Neural crest cell (in vitro differentiated cells): ENCODE results near the gene TEX10. TPM values are rescaled to one million over a fixed set of nuclear protein-coding genes. Genes with fewer than 3 reads are reported as not detected.

Experiments
- DNase-seq: peaks from one replicate; pipeline ENCODE4 v3.0.0; 2021; ENCODE audit warnings: low read depth, mixed read lengths, low spot score
- H3K27ac Mint-ChIP-seq: one replicate; pipeline ENCODE4 v1.8.0; 2021; ENCODE audit warnings: mild to moderate bottlenecking, mixed read lengths; ENCODE audit not compliant: unreplicated experiment
- H3K27me3 Mint-ChIP-seq: 2 replicates; pipeline ENCODE4 v1.8.0; 2021; ENCODE audit warnings: low read depth, mild to moderate bottlenecking, mixed read lengths
- H3K36me3 Mint-ChIP-seq: 2 replicates; pipeline ENCODE4 v1.8.0; 2021; ENCODE audit warnings: low read depth, mild to moderate bottlenecking, mixed read lengths
- H3K4me1 Mint-ChIP-seq: 2 replicates; pipeline ENCODE4 v1.8.0; 2021; ENCODE audit warnings: mixed read lengths
- H3K4me3 Mint-ChIP-seq: one replicate; pipeline ENCODE4 v1.8.0; 2021; ENCODE audit warnings: mild to moderate bottlenecking, mixed read lengths
- H3K9me3 Mint-ChIP-seq: 2 replicates; pipeline ENCODE4 v1.8.0; 2021; ENCODE audit warnings: mixed read lengths
- total RNA-seq: library from RNA; stranded (reverse); gene quantifications from 2 replicates; pipeline ENCODE4 v1.2.1, GENCODE V29; 2021
- TF ChIP-seq, protein P1 (sequence below): fragments of 200-600 bp; sonication (generic); conservative IDR thresholded peaks from 2 replicates; pipeline ENCODE4 v1.5.0; 2021; ENCODE audit warnings: antibody characterized with exemption, mild to moderate bottlenecking

Gene TEX10
- total RNA-seq, 1 donor from 2014 or later: 42.2 TPM

DNA sequence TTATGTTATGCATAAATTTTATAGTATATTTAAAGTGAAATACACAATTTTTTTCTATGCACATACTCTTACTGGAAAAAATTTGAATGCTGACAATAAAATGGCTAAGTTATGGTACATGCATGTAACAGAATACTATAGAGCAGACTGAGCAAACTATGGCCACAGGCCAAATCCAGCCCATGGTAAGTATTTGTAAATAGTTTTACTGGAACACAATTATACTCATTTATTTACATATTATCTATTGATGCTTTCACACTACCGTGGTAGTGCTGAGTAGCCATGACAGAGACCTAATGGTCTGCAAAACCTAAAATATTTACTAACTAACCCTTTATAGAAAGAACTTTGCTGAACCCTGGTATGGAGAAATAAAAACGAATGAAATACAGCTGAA, 45.7 kb downstream of the TEX10 start:
- Mint-ChIP-seq H3K4me1 (no peaks in the 10 kb centered on the region), H3K36me3 (peaks cover 65% of the 10 kb centered on the region)

DNA sequence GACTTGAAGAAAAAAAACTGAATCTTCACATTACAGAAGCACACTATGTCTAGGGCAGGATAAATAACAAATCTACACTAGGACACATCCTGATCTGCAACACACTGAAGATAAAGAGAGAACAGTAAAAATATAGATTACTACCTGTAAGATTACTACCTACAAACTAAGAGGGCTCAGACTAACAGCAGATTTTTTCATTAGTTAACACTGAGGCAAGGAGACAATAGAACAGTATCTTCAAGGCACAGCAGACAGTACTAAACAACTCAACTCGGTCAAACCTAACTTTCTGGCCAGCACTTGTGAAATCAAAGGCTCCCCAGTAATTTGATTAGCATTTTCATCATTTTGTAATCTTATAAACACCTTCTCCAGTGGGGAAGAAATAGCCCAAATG, 46.5 kb downstream of the TEX10 start:
- H3K27ac Mint-ChIP-seq: no peak overlapping the region
- no peak overlapping the region for H3K4me3 Mint-ChIP-seq
- H3K4me1 Mint-ChIP-seq: no peaks in the 10 kb centered on the region
- H3K36me3 Mint-ChIP-seq: peaks cover 62% of the 10 kb centered on the region
- no peaks in the 10 kb centered on the region for H3K27me3 Mint-ChIP-seq
- DNase-seq: no peak
- no peaks in the 10 kb centered on the region for H3K9me3 Mint-ChIP-seq
- TF ChIP-seq, protein P1, sequence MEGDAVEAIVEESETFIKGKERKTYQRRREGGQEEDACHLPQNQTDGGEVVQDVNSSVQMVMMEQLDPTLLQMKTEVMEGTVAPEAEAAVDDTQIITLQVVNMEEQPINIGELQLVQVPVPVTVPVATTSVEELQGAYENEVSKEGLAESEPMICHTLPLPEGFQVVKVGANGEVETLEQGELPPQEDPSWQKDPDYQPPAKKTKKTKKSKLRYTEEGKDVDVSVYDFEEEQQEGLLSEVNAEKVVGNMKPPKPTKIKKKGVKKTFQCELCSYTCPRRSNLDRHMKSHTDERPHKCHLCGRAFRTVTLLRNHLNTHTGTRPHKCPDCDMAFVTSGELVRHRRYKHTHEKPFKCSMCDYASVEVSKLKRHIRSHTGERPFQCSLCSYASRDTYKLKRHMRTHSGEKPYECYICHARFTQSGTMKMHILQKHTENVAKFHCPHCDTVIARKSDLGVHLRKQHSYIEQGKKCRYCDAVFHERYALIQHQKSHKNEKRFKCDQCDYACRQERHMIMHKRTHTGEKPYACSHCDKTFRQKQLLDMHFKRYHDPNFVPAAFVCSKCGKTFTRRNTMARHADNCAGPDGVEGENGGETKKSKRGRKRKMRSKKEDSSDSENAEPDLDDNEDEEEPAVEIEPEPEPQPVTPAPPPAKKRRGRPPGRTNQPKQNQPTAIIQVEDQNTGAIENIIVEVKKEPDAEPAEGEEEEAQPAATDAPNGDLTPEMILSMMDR: no peak

More for the DNA sequence above, 45.7 kb downstream of the TEX10 start:
- Mint-ChIP-seq H3K4me3 (no peak overlapping the region), H3K27ac (no peak overlapping the region), H3K27me3 (no peaks in the 10 kb centered on the region), H3K9me3 (no peaks in the 10 kb centered on the region)
- TF ChIP-seq, protein P1: no peak
- no peak for DNase-seq

DNA sequence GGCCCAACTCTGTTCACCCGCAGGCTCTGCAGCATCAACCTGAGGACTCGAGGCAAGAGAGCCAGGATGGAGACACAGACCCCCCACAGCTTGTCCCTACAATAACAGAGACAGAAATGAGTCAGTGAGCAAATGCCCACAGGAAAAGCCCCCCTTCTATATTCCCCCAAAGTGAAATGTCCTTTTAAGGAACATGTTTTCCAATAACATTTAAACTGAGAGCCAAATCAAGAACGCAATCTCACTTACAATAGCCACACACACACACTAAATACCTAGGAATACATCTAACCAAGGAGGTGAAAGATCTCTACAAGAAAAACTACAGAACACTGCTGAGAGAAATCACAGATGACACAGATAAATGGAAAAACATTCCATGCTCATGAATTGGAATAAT, 49.0 kb downstream of the TEX10 start:
- H3K36me3 Mint-ChIP-seq: peaks cover 44% of the 10 kb centered on the region
- no peak overlapping the region for H3K27ac Mint-ChIP-seq
- no peak for DNase-seq
- H3K4me1 Mint-ChIP-seq: peaks cover 5% of the 10 kb centered on the region
- H3K9me3 Mint-ChIP-seq: no peaks in the 10 kb centered on the region
- no peaks in the 10 kb centered on the region for H3K27me3 Mint-ChIP-seq
- TF ChIP-seq, protein P1: no peak
- no peak overlapping the region for H3K4me3 Mint-ChIP-seq

DNA sequence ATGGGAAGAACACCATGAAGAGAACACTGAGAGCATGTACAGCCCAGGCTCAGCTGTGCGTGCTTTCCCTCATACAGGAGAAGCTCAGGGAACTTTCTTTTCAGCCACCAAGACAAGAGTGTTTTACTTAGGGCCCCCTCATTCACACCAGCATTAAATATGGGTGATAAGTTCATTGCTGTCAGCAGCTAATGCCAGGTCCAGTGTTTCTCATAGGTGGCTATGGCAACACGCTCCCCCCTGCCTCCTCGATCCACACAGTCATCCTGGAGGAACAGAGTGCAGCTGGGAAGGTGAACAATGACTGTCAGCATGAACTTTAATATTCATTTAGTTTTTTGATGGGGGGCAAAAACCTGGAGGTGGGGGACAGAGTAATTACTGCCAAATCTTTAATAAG, 54.4 kb downstream of the TEX10 start:
- H3K4me3 Mint-ChIP-seq: no peak overlapping the region
- peaks cover 20% of the 10 kb centered on the region for H3K36me3 Mint-ChIP-seq
- H3K27ac Mint-ChIP-seq: peak overlapping the region; percentile 83
- DNase-seq: no peak
- no peaks in the 10 kb centered on the region for H3K27me3 Mint-ChIP-seq
- TF ChIP-seq, protein P1: no peak
- no peaks in the 10 kb centered on the region for H3K9me3 Mint-ChIP-seq
- peaks cover 9% of the 10 kb centered on the region for H3K4me1 Mint-ChIP-seq

DNA sequence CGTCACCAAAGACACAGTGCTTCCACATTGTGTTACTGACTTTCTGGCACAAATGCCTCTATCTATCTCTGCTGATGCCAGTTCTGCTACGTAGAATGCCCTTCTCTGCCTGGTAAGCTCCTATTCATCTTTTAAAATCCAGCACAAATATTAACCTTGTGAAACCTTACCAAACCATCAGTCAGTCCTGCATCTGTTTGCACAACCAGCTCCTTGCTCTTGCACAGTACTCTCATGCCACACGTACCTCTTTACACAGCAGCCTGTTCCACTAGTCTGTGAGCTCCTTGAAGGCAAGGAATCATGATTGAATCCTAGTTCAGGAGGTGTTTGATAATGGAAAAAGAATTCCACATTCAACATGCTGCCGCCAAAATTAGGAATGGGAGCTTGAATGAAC, 56.3 kb downstream of the TEX10 start:
- peaks cover under 1% of the 10 kb centered on the region for H3K9me3 Mint-ChIP-seq
- TF ChIP-seq, protein P1: no peak
- H3K27me3 Mint-ChIP-seq: no peaks in the 10 kb centered on the region
- H3K4me1 Mint-ChIP-seq: peaks cover 9% of the 10 kb centered on the region
- H3K27ac Mint-ChIP-seq: no peak overlapping the region
- H3K4me3 Mint-ChIP-seq: no peak overlapping the region
- H3K36me3 Mint-ChIP-seq: peaks cover 22% of the 10 kb centered on the region
- DNase-seq: no peak

DNA sequence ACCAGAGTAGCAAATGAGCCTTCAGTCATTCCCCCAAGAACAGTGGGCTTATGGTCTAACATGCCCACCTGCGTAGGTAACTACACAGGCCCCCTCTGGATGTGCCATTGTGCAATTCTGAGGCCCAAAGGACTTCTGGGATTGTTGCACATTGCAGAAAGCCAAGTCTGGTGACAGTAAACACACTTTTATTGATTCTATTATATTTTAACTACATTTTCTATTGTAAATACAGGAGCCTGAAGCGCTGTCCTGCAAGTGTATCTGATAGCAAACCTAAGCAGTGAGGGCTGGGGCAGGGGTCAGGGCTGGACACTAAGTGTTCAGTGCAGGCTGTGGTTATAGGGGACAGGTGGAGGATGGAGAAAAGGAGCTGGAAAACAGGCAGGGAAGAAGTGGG, 57.5 kb downstream of the TEX10 start:
- H3K9me3 Mint-ChIP-seq: peaks cover 2% of the 10 kb centered on the region
- H3K4me1 Mint-ChIP-seq: peaks cover 9% of the 10 kb centered on the region
- H3K27me3 Mint-ChIP-seq: no peaks in the 10 kb centered on the region
- TF ChIP-seq, protein P1: no peak
- peaks cover 25% of the 10 kb centered on the region for H3K36me3 Mint-ChIP-seq
- H3K4me3 Mint-ChIP-seq: no peak overlapping the region
- DNase-seq: no peak
- H3K27ac Mint-ChIP-seq: no peak overlapping the region
